Chondrocyte (in vitro differentiated cells): ENCODE measurements around the gene NEK5. TPM values are rescaled to one million over a fixed set of nuclear protein-coding genes. Genes with fewer than 3 reads are reported as not detected.
"Not testable (repeated sequence)": the region's sequence is repeated elsewhere in the genome, so short reads cannot be mapped to it uniquely, and the experiment has no call there.

Source experiments
- DNase-seq: peaks from one replicate; pipeline ENCODE4 v3.0.0; 2021; ENCODE audit warnings: mixed read lengths, low spot score
- H3K27ac Mint-ChIP-seq: one replicate; pipeline ENCODE4 v1.8.0; 2021; ENCODE audit warnings: mild to moderate bottlenecking, moderate library complexity, mixed read lengths; ENCODE audit not compliant: unreplicated experiment
- H3K27me3 Mint-ChIP-seq: 2 replicates; pipeline ENCODE4 v1.8.0; 2021; ENCODE audit warnings: low read depth, mixed read lengths
- H3K36me3 Mint-ChIP-seq: 2 replicates; pipeline ENCODE4 v1.8.0; 2021; ENCODE audit warnings: low read depth, mixed read lengths
- H3K4me1 Mint-ChIP-seq: 2 replicates; pipeline ENCODE4 v1.8.0; 2021; ENCODE audit warnings: low read depth, mild to moderate bottlenecking, mixed read lengths
- H3K4me3 Mint-ChIP-seq: one replicate; pipeline ENCODE4 v1.8.0; 2021; ENCODE audit warnings: mild to moderate bottlenecking, moderate library complexity, mixed read lengths; ENCODE audit not compliant: unreplicated experiment
- H3K9me3 Mint-ChIP-seq: 2 replicates; pipeline ENCODE4 v1.8.0; 2021; ENCODE audit warnings: low read depth, mixed read lengths
- CTCF ChIP-seq: fragments of 200-600 bp; sonication (generic); IDR thresholded peaks from 2 replicates; pipeline ENCODE4 v1.5.0; 2021; ENCODE audit warnings: antibody characterized with exemption, mild to moderate bottlenecking, moderate library complexity
- total RNA-seq: library from RNA; stranded (reverse); gene quantifications from 3 replicates; pipeline ENCODE4 v1.2.1, GENCODE V29; 2021

The NEK5 gene
- total RNA-seq, 1 donor from 2014 or later: 0.40 TPM

- Mint-ChIP-seq H3K4me3 (no peak overlapping the region), H3K9me3 (peaks cover 8% of the 10 kb centered on the region), H3K36me3 (no peaks in the 10 kb centered on the region)
These were observed 37.4 kb downstream of the NEK5 start for GRCh38 chr13:52091473-52091872.

GRCh38 chr13:52085421-52085820 lies 43.5 kb downstream of the NEK5 start:
- peaks cover 4% of the 10 kb centered on the region for H3K27me3 Mint-ChIP-seq
- H3K36me3 Mint-ChIP-seq: peaks cover 2% of the 10 kb centered on the region
- no peak overlapping the region for H3K4me3 Mint-ChIP-seq
- no peak for DNase-seq
- H3K9me3 Mint-ChIP-seq: no peaks in the 10 kb centered on the region
- no peak for TF ChIP-seq CTCF
- no peak overlapping the region for H3K27ac Mint-ChIP-seq
- H3K4me1 Mint-ChIP-seq: peaks cover 3% of the 10 kb centered on the region

More at GRCh38 chr13:52091473-52091872, 37.4 kb downstream of the NEK5 start:
- no peak for DNase-seq
- TF ChIP-seq CTCF: no peak
- Mint-ChIP-seq H3K27ac (no peak overlapping the region), H3K4me1 (no peaks in the 10 kb centered on the region), H3K27me3 (peaks cover 6% of the 10 kb centered on the region)

- not testable (repeated sequence) for H3K4me3 Mint-ChIP-seq, H3K9me3 Mint-ChIP-seq, DNase-seq, H3K27ac Mint-ChIP-seq, H3K36me3 Mint-ChIP-seq, H3K4me1 Mint-ChIP-seq, H3K27me3 Mint-ChIP-seq
These were observed 43.9 kb downstream of the NEK5 start for GRCh38 chr13:52084981-52085380.

GRCh38 chr13:52082601-52083000 lies 46.3 kb downstream of the NEK5 start:
- no peak for DNase-seq
- no peak overlapping the region for H3K27ac Mint-ChIP-seq
- no peaks in the 10 kb centered on the region for H3K9me3 Mint-ChIP-seq
- peaks cover 3% of the 10 kb centered on the region for H3K4me1 Mint-ChIP-seq
- H3K36me3 Mint-ChIP-seq: peaks cover 2% of the 10 kb centered on the region
- no peak overlapping the region for H3K4me3 Mint-ChIP-seq
- peaks cover under 1% of the 10 kb centered on the region for H3K27me3 Mint-ChIP-seq
- TF ChIP-seq CTCF: no peak

- H3K9me3 Mint-ChIP-seq, DNase-seq, H3K36me3 Mint-ChIP-seq, H3K4me3 Mint-ChIP-seq, H3K27ac Mint-ChIP-seq, H3K4me1 Mint-ChIP-seq: not testable (repeated sequence)
- H3K27me3 Mint-ChIP-seq: peaks cover 13% of the 10 kb centered on the region
These were observed 49.0 kb downstream of the NEK5 start for GRCh38 chr13:52079891-52080290.

GRCh38 chr13:52070929-52071523 lies 57.8 kb downstream of the NEK5 start:
- H3K4me3 Mint-ChIP-seq: no peak overlapping the region
- H3K27ac Mint-ChIP-seq: no peak overlapping the region
- H3K9me3 Mint-ChIP-seq: peaks cover 42% of the 10 kb centered on the region
- peaks cover 16% of the 10 kb centered on the region for H3K36me3 Mint-ChIP-seq
- H3K27me3 Mint-ChIP-seq: no peaks in the 10 kb centered on the region
- H3K4me1 Mint-ChIP-seq: peaks cover 8% of the 10 kb centered on the region
- DNase-seq: no peak
- TF ChIP-seq CTCF: peak; percentile 65
